Measurements from ENCODE around the gene POLE2.

GRCh38 chr14:49636866-49637265, 51.1 kb downstream of the POLE2 start:
- TF ChIP-seq CTCF (IDR thresholded peaks at IDR 0.05): no peak
- TF ChIP-seq POLR2A (IDR thresholded peaks at IDR 0.05): no peak
